Dedifferentiated amniotic fluid mesenchymal stem cell (primary cell): ENCODE data around the gene CAPS.
A peak's percentile ranks its signal among the peaks of the same experiment; 100 is the strongest.

Experiments used
- DNase-seq: peaks from one replicate; pipeline ENCODE4 v3.0.0-alpha.2; 2016; ENCODE audit errors: extremely low spot score

The CAPS gene

GRCh38 chr19:5891938-5892771 is 21.9 kb upstream of the CAPS start:
- no peak for DNase-seq

GRCh38 chr19:5892772-5893275 is 21.2 kb upstream of the CAPS start:
- no peak for DNase-seq

GRCh38 chr19:5893296-5893903 is 20.7 kb upstream of the CAPS start:
- DNase-seq: no peak

- no peak for DNase-seq
These were observed 19.9 kb upstream of the CAPS start for GRCh38 chr19:5893907-5894703.

GRCh38 chr19:5894704-5895349 is 19.2 kb upstream of the CAPS start:
- no peak for DNase-seq

GRCh38 chr19:5895409-5895808 is 18.6 kb upstream of the CAPS start:
- DNase-seq: no peak

GRCh38 chr19:5895890-5896289 is 18.2 kb upstream of the CAPS start:
- no peak for DNase-seq

GRCh38 chr19:5896365-5897076 is 17.5 kb upstream of the CAPS start:
- no peak for DNase-seq

- DNase-seq: no peak
These were observed 16.7 kb upstream of the CAPS start for GRCh38 chr19:5897189-5897969.

GRCh38 chr19:5899728-5900526 is 14.1 kb upstream of the CAPS start:
- DNase-seq: no peak

GRCh38 chr19:5900976-5901375 is 13.1 kb upstream of the CAPS start:
- DNase-seq: no peak

- peak; percentile 26 for DNase-seq
These were observed 10.9 kb upstream of the CAPS start for GRCh38 chr19:5903056-5903623.

GRCh38 chr19:5903624-5904351 is 10.3 kb upstream of the CAPS start, which contains the start of gene NDUFA11:
Gene NDUFA11 (minus strand): TSS chr19:5903790. CDS start chr19:5903708, 82 bp downstream.
- peak; percentile 96 for DNase-seq

- peak; percentile 100 for DNase-seq
These were observed 9.5 kb upstream of the CAPS start, which contains the start of gene VMAC for GRCh38 chr19:5904352-5905113. Gene VMAC (plus strand): TSS chr19:5904872. CDS start chr19:5904891, 19 bp downstream.

- no peak for DNase-seq
These were observed 8.8 kb upstream of the CAPS start for GRCh38 chr19:5905114-5905778.

- DNase-seq: no peak
These were observed 6.8 kb upstream of the CAPS start for GRCh38 chr19:5907241-5907640.
